Thymus (tissue), 14 donors: ENCODE results near the gene TMEM50B. TPM values are rescaled to one million over a fixed set of nuclear protein-coding genes. Genes with fewer than 3 reads are reported as not detected.

Experiments
- DNase-seq, 9 donors: peaks; one replicate each; pipeline ENCODE4 v3.0.0-alpha.2; 2013; ENCODE audit warnings: low spot score in 9 of 9, low read depth in 6 of 9, missing footprints in 1 of 9
- H3K27ac ChIP-seq, 2 donors: one replicate each; pipeline ENCODE4 v1.5.1; 2013; ENCODE audit warnings: control low read depth in 1 of 2, low read depth in 1 of 2, low read length in 1 of 2, mild to moderate bottlenecking in 1 of 2, moderate library complexity in 1 of 2
- H3K27me3 ChIP-seq, 2 donors: one replicate each; pipeline ENCODE4 v1.5.1; 2013; ENCODE audit warnings: low read length in 1 of 2; ENCODE audit not compliant: control insufficient read depth in 2 of 2, insufficient read depth in 1 of 2
- H3K36me3 ChIP-seq, 2 donors: one replicate each; pipeline ENCODE4 v1.5.1; 2013; ENCODE audit warnings: low read length in 1 of 2, mild to moderate bottlenecking in 1 of 2, moderate library complexity in 1 of 2; ENCODE audit not compliant: control insufficient read depth in 2 of 2, insufficient read depth in 2 of 2
- H3K4me1 ChIP-seq, 2 donors: one replicate each; pipeline ENCODE4 v1.5.1; 2013; ENCODE audit warnings: low read length in 2 of 2; ENCODE audit not compliant: control insufficient read depth in 2 of 2, insufficient read depth in 2 of 2
- H3K4me3 ChIP-seq, 2 donors: one replicate each; pipeline ENCODE4 v1.5.1; 2013; ENCODE audit warnings: low read length in 2 of 2, control low read depth in 1 of 2, mild to moderate bottlenecking in 1 of 2
- H3K9me3 ChIP-seq, 2 donors: one replicate each; pipeline ENCODE4 v1.5.1; 2013; ENCODE audit warnings: low read length in 1 of 2, mild to moderate bottlenecking in 1 of 2; ENCODE audit not compliant: control insufficient read depth in 2 of 2, insufficient read depth in 1 of 2
- WGBS: extraction: QIAGEN DNeasy Blood & Tissue Kit; methylation state at CpG from one replicate; pipeline ENCODE4 v1.1.7; 2013; 5-methylcytosine and 5-hydroxymethylcytosine counted together
- long read RNA-seq, 10 donors: transcript quantifications; one replicate each; lab custom pipeline, GENCODE V29; 2026
- polyA plus RNA-seq: library from polyadenylated mRNA; stranded (reverse); fragments of 200-250 nt; gene quantifications from one replicate; pipeline ENCODE4 v1.2.3, GENCODE V29; 2013
- total RNA-seq: library from RNA; stranded (reverse); fragments of 120-200 nt; gene quantifications from one replicate; pipeline ENCODE4 v1.2.4, GENCODE V29; 2013
- donor health status: healthy.

Gene TMEM50B
- total RNA-seq (14.3 TPM), polyA plus RNA-seq (99.1 TPM)
- long read RNA-seq, donor 1, partial matches to known transcripts = 0 of 2 reads
- long read RNA-seq, donor 1, other reads (novel, unspliced or antisense) = 0 of 2 reads
- long read RNA-seq, donor 2, transcript TMEM50B-209 (4 exons, 695 nt) = minor isoform, 7 of 38 reads
- long read RNA-seq, donor 2, transcript TMEM50B-210 (7 exons, 2,375 nt) = major isoform, 22 of 38 reads
- long read RNA-seq, donor 2, partial matches to known transcripts = 8 of 38 reads
- long read RNA-seq, donor 2, other reads (novel, unspliced or antisense) = 0 of 38 reads
- long read RNA-seq, donor 3, transcript TMEM50B-210 (7 exons, 2,375 nt) = major isoform, 17 of 28 reads
- long read RNA-seq, donor 3, partial matches to known transcripts = 5 of 28 reads
- long read RNA-seq, donor 3, other reads (novel, unspliced or antisense) = 0 of 28 reads
- long read RNA-seq, donor 4, partial matches to known transcripts = 101 of 147 reads
- long read RNA-seq, donor 4, other reads (novel, unspliced or antisense) = 44 of 147 reads
- long read RNA-seq, donor 5, transcript TMEM50B-210 (7 exons, 2,375 nt) = major isoform, 22 of 614 reads
- long read RNA-seq, donor 5, partial matches to known transcripts = 548 of 614 reads
- long read RNA-seq, donor 5, other reads (novel, unspliced or antisense) = 38 of 614 reads
- long read RNA-seq, donor 6, transcript TMEM50B-210 (7 exons, 2,375 nt) = major isoform, 6 of 25 reads
- long read RNA-seq, donor 6, partial matches to known transcripts = 13 of 25 reads
- long read RNA-seq, donor 6, other reads (novel, unspliced or antisense) = 0 of 25 reads
- long read RNA-seq, donor 7, transcript TMEM50B-210 (7 exons, 2,375 nt) = major isoform, 15 of 685 reads
- long read RNA-seq, donor 7, partial matches to known transcripts = 603 of 685 reads
- long read RNA-seq, donor 7, other reads (novel, unspliced or antisense) = 65 of 685 reads
- long read RNA-seq, donor 8, partial matches to known transcripts = 0 of 2 reads
- long read RNA-seq, donor 8, other reads (novel, unspliced or antisense) = 0 of 2 reads
- long read RNA-seq, donor 9, transcript TMEM50B-210 (7 exons, 2,375 nt) = major isoform, 10 of 15 reads
- long read RNA-seq, donor 9, partial matches to known transcripts = 0 of 15 reads
- long read RNA-seq, donor 9, other reads (novel, unspliced or antisense) = 0 of 15 reads
- long read RNA-seq, donor 10, transcript TMEM50B-210 (7 exons, 2,375 nt) = major isoform, 14 of 14 reads
- long read RNA-seq, donor 10, partial matches to known transcripts = 0 of 14 reads
- long read RNA-seq, donor 10, other reads (novel, unspliced or antisense) = 0 of 14 reads

DNA sequence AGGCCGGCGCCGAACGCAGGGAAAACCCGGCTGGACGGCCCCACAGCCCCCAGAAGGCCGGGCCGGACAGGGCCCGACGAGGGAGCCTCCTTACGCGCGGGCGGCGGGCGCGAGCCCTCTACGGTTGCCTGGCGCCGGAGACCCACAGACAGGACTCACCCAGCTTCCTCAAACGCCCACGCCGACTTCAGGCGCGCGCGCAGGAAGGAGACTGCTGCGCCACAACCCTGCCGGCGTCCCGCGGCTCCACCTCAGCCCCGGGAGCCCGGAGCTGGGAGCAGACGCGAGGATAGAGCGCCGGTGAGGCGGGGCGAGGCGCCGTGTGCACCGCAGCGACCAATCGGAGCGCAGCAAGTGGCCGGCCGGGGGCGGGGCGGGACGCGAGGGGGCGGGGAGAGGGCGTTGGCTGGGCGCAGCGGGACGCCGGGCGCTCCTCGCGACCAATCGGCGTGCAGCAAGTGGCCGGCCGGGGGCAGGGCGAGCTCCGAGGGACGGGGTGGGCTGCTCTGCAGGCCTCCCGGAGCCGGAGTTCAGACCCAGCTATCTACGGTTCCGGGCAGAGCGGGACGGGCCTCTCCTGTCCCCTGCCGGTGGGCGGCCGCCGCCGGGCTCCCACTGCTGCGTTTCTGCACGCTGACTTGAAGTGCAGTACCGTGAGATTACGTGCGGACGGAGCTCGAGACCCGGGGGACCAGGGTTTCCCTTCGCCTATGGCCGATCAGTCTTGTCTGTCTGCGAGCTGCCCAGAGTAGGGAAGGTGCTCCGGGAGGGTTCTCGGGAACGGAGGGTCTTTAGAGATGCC is at the start of gene TMEM50B:
Gene TMEM50B, minus strand, starts transcription at position 296 of the 802 bp plus-strand sequence. CDS start 11,089 bp downstream, outside the sequence.
- peak; percentile 74 to 97 (median 91) for DNase-seq
- H3K27ac ChIP-seq = peak within 1 kb of the TSS; percentile 80 to 94
- peaks cover 8 to 14% of the 10 kb centered on the region in 2 donors for H3K4me1 ChIP-seq
- peak within 1 kb of the TSS; percentile 71 to 91 for H3K4me3 ChIP-seq
- under 1% methylated on average over 93 of the region's 93 CpGs for WGBS
- no peaks in the 10 kb centered on the region for H3K9me3 ChIP-seq
- H3K27me3 ChIP-seq = no peaks in the 10 kb centered on the region
- H3K36me3 ChIP-seq = no peaks in the 10 kb centered on the region

DNA sequence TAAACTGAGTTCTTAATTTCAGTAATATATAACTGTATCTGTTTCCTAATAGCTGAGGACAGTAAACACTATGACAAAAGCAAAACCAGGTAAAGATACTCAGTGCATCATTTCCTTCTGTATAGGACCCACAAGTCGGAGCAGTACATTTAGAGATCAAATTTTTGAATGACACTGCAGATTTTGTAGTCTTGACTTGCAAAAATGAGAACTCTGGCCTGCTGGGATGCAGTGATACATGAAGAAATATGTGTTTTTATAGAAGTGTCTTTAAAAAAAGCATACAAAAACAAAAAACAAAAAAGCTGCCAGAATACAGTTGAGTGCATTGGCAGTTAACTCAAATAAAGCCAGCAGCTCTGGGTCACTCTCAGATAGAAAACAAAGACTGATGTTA is 43.2 kb upstream of the TMEM50B start:
- DNase-seq = no peak
- H3K36me3 ChIP-seq = peaks cover 23 to 47% of the 10 kb centered on the region in 2 donors
- H3K27me3 ChIP-seq = no peaks in the 10 kb centered on the region
- 64% methylated on average over 1 of the region's 1 CpG for WGBS
- H3K27ac ChIP-seq = no peak overlapping the region
- no peaks in the 10 kb centered on the region for H3K4me1 ChIP-seq
- no peaks in the 10 kb centered on the region for H3K9me3 ChIP-seq
- H3K4me3 ChIP-seq = no peak overlapping the region

DNA sequence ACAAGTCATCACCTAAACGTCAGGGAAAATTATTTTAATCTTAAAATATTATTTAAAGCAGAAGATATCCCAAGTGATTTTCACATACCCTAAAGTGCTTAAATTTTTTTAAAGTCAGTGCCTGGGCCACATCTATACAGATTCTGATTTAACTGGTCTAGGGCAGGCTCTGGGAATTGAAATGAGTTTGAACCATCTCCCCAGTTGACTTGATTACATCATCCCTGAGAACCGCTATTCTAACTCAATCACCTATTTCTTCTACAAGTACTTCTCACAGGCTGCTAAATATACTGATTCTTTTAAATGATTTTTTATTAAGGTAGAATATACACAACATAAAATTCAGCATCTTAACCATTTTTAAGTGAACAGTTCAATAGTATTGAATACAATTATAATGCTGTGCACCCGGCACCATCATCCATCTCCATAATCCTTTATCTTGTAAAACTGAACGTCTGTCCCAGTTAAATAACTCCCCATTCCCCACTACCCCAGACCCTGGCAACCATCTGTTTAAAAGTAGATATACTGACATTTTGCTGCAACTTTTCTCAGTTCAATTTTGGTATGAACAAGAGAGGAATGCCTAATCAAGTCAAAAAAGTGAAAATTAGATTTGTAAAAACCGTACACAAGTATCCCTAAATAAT is 42.7 kb upstream of the TMEM50B start:
- H3K4me1 ChIP-seq = no peaks in the 10 kb centered on the region
- H3K4me3 ChIP-seq = no peak overlapping the region
- H3K27me3 ChIP-seq = no peaks in the 10 kb centered on the region
- peaks cover 20 to 47% of the 10 kb centered on the region in 2 donors for H3K36me3 ChIP-seq
- WGBS = 98% methylated on average over 5 of the region's 5 CpGs
- DNase-seq = no peak
- no peaks in the 10 kb centered on the region for H3K9me3 ChIP-seq
- H3K27ac ChIP-seq = no peak overlapping the region

DNA sequence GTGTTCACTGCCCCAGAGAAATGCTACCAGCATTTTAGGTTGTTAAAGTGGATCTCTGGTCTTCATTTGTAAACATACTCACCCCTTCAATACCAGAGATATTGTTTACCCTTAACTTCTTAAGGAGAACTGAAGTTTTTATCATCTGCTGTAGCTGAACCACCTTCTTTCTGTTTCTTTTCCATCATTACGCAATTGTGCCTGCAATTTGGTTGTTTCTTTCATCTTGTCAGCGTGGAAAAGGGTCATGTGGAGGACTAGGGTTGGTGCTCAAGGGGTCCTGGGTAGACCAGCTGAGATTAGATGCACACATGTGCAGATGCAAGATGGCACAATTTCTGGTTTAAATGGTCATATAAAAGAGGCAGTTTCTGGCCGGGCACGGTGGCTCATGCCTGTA is 39.1 kb upstream of the TMEM50B start:
- H3K36me3 ChIP-seq = peaks cover 31 to 57% of the 10 kb centered on the region in 2 donors
- 98% methylated on average over 4 of the region's 4 CpGs for WGBS
- H3K9me3 ChIP-seq = no peaks in the 10 kb centered on the region

DNA sequence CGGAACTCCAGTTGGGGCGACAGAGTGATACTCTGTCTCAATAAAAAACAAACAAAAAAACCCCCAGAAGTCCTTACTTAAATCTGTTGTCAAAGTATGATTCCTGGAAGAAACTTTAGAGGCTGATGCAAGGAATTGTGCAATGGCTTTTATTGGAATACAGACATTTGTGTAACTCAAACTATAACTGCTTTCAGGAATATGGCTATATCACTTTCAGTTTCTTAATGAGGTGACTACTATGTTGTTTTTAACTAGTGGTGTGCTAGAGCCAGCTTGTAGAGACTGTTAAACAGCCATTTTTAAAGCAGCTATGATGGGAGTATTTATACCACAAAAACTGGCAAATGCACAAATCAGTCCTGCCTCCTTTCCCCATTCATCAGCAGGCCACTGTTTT is 34.5 kb upstream of the TMEM50B start:
- H3K36me3 ChIP-seq = peaks cover 36 to 69% of the 10 kb centered on the region in 2 donors
- peak overlapping the region; percentile 0 to 55 for H3K27ac ChIP-seq
- no peaks in the 10 kb centered on the region for H3K9me3 ChIP-seq
- no peaks in the 10 kb centered on the region for H3K27me3 ChIP-seq
- WGBS = 95% methylated on average over 2 of the region's 2 CpGs
- DNase-seq = peak in 1 of 9 donors; percentile 5
- H3K4me1 ChIP-seq = no peaks in the 10 kb centered on the region
- H3K4me3 ChIP-seq = no peak overlapping the region

More for the DNA sequence above, 39.1 kb upstream of the TMEM50B start:
- no peak for DNase-seq
- Histone ChIP-seq H3K27ac (no peak overlapping the region), H3K4me1 (no peaks in the 10 kb centered on the region), H3K4me3 (no peak overlapping the region), H3K27me3 (no peaks in the 10 kb centered on the region)

DNA sequence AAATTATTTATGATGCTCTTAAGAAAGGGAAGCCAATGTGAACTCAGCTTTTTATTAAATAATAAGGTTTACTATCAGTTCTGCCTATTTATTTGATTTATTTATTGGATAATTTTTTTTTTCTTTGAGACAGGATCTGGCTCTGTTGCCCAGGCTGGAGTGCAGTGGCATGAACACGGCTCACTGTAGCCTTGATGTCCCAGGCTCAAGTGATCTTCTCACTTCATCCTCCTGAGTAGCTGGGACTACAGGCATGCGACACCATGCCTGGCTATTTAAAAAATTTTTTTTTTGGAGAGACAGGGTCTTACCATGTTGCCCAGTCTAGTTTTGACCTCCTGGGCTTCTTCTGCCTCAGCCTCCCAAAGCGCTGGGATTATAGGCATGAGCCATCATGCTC is 32.7 kb upstream of the TMEM50B start:
- Histone ChIP-seq H3K9me3 (no peaks in the 10 kb centered on the region), H3K27ac (no peak overlapping the region), H3K36me3 (peaks cover 29 to 68% of the 10 kb centered on the region in 2 donors), H3K4me1 (no peaks in the 10 kb centered on the region), H3K4me3 (no peak overlapping the region), H3K27me3 (no peaks in the 10 kb centered on the region)
- WGBS = 98% methylated on average over 3 of the region's 3 CpGs
- no peak for DNase-seq

DNA sequence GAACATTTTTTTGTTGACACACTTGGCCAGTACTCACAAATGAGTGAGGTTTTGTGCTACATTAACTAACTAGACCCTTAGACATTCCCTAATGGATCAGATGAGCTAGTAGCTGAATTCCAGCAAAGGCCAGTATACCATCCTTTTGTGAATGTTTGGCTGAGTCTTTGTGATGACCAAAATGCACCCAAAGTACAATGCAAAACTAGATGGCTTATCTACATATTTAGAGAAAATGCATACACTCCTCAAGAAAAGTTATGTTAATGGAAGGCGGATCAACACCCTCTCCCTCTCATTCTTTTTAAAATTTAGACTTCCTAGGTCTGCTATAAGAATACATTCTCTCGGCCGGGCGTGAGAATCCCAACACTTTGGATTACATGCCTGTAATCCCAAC is 31.9 kb upstream of the TMEM50B start:
- no peaks in the 10 kb centered on the region for H3K4me1 ChIP-seq
- no peak for DNase-seq
- H3K27ac ChIP-seq = no peak overlapping the region
- WGBS = 98% methylated on average over 4 of the region's 4 CpGs
- H3K36me3 ChIP-seq = peaks cover 23 to 62% of the 10 kb centered on the region in 2 donors
- no peaks in the 10 kb centered on the region for H3K27me3 ChIP-seq
- H3K4me3 ChIP-seq = no peak overlapping the region
- H3K9me3 ChIP-seq = no peaks in the 10 kb centered on the region

DNA sequence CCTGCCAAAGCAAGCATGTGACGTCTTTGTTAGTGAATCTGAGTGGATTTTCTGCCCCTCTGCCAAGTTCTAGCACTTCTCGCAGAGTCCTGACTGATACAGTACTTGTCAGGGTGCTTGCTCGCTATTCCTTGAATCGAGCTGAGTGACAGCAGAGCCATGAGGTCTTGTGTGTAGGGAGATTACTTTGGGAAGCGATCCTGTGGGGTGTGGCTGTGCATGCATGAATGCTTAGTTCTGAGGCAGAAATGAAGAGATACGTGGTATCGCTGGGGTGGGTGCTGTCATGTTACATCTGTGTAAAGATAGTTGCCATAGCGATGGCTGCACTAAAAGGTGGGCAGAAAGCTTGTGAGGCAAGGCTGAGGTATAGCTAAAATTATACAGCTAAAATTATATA is 31.1 kb upstream of the TMEM50B start:
- no peaks in the 10 kb centered on the region for H3K4me1 ChIP-seq
- H3K4me3 ChIP-seq = no peak overlapping the region
- no peaks in the 10 kb centered on the region for H3K9me3 ChIP-seq
- H3K27ac ChIP-seq = peak overlapping the region in 1 of 2 donors; percentile 12
- no peaks in the 10 kb centered on the region for H3K27me3 ChIP-seq
- H3K36me3 ChIP-seq = peaks cover 23 to 59% of the 10 kb centered on the region in 2 donors
- 92% methylated on average over 8 of the region's 8 CpGs for WGBS
- peak in 1 of 9 donors; percentile 10 for DNase-seq
